Large intestine (tissue), 3 donors: ENCODE measurements around the gene CNGA3. TPM values are rescaled to one million over a fixed set of nuclear protein-coding genes. Genes with fewer than 3 reads are reported as not detected.

ENCODE experiments used
- DNase-seq, 2 donors: peaks; one replicate each; pipeline versions ENCODE4 v3.0.0 to v3.0.0-alpha.2; 2013
- H3K27ac ChIP-seq: one replicate; pipeline ENCODE4 v1.5.1; 2013; ENCODE audit warnings: low read length
- H3K27me3 ChIP-seq: 2 replicates; pipeline ENCODE4 v1.6.1; 2013; ENCODE audit warnings: low read length; ENCODE audit not compliant: control insufficient read depth, insufficient read depth
- H3K36me3 ChIP-seq: 2 replicates; pipeline ENCODE4 v1.6.1; 2013; ENCODE audit warnings: low read length; ENCODE audit not compliant: control insufficient read depth, insufficient read depth
- H3K4me1 ChIP-seq: one replicate; pipeline ENCODE4 v1.6.1; 2013; ENCODE audit warnings: low read length; ENCODE audit not compliant: control insufficient read depth, insufficient read depth
- H3K4me3 ChIP-seq: one replicate; pipeline ENCODE4 v1.5.1; 2013; ENCODE audit warnings: low read length
- H3K9me3 ChIP-seq: one replicate; pipeline ENCODE4 v1.6.1; 2013; ENCODE audit warnings: mild to moderate bottlenecking, low read depth, low read length, moderate library complexity; ENCODE audit not compliant: control insufficient read depth
- WGBS: methylation state at CpG from one replicate; pipeline ENCODE4 v1.1.5; 2013; ENCODE audit warnings: low lambda C conversion rate; ENCODE audit not compliant: insufficient coverage; 5-methylcytosine and 5-hydroxymethylcytosine counted together
- polyA plus RNA-seq: library from polyadenylated mRNA; unstranded; fragments of 120-200 nt; gene quantifications from one replicate; pipeline ENCODE4 v1.2.1, GENCODE V29; 2013

CNGA3 gene
- polyA plus RNA-seq, 1 donor = 2.3 TPM

DNA sequence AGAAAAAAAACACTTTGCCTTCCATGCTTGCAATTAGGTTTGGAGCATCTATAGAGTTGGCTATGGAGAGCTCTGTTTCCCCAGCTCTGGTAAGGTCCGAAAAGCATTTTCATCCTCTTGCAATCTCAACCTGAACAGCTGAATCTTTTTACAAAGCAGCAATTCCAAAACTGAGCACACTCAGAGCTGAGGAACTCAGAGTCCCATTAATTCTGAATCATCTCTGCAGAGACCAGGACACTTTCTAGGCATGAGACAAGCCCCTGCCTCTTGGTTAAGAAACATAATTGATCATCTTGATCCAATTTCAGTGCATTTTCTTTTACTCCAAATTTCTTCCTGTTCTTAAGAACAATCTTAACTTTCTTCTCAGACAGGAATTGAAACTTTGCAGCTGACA, 4.2 kb downstream of the CNGA3 start:
- Histone ChIP-seq H3K36me3 (no peaks in the 10 kb centered on the region), H3K4me3 (no peak overlapping the region), H3K9me3 (peaks cover 14% of the 10 kb centered on the region), H3K27ac (no peak overlapping the region), H3K4me1 (no peaks in the 10 kb centered on the region), H3K27me3 (peaks cover 57% of the 10 kb centered on the region)
- DNase-seq = no peak
- WGBS = no CpG with 5 or more reads among the region's 1 CpG

DNA sequence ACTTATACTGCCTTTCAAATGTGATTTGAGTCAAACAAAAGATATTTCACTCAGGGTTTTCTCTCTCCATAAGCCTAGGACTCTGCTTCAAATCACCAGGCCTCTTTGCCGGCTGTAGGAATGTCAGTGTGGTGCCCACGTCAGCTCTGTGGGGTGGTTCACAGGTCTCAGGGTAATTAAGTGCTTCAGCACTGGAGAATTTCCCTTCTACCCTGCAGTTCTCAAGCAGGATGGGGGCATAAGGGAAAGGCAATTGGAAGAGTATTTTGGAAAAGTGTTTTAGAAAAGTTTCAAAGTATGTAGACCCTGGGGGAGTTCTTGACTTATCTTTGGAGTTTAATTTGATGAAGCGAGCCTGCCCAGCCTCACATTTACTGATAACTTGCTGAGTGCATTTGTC, 9.6 kb downstream of the CNGA3 start:
- H3K4me1 ChIP-seq = no peaks in the 10 kb centered on the region
- no peak overlapping the region for H3K27ac ChIP-seq
- no peaks in the 10 kb centered on the region for H3K9me3 ChIP-seq
- no peak overlapping the region for H3K4me3 ChIP-seq
- peaks cover 16% of the 10 kb centered on the region for H3K27me3 ChIP-seq
- DNase-seq = no peak
- 100% methylated on average over 1 of the region's 3 CpGs for WGBS
- no peaks in the 10 kb centered on the region for H3K36me3 ChIP-seq

DNA sequence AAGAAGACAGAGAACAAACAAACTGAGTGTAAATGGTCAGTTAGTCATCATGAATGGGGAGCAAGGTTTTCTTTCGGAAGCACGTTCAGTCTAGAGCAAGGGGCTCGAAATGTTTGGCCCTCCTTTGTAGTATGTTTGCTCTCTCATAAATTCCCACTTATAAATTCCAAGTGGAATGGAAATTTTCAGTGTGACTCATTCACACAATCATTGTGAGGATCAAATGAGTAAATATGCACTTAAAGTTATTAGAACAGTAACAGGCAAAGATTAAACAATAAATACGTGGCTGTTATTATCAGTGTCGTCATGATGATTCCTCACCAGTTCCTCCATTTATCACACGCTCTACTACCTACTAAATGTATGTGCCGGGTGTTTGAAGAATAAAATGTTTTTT, 10.5 kb downstream of the CNGA3 start:
- H3K36me3 ChIP-seq = no peaks in the 10 kb centered on the region
- H3K4me1 ChIP-seq = no peaks in the 10 kb centered on the region
- no peaks in the 10 kb centered on the region for H3K9me3 ChIP-seq
- no peak overlapping the region for H3K27ac ChIP-seq
- no peak for DNase-seq
- peaks cover 14% of the 10 kb centered on the region for H3K27me3 ChIP-seq
- WGBS = 46% methylated on average over 3 of the region's 7 CpGs
- no peak overlapping the region for H3K4me3 ChIP-seq

DNA sequence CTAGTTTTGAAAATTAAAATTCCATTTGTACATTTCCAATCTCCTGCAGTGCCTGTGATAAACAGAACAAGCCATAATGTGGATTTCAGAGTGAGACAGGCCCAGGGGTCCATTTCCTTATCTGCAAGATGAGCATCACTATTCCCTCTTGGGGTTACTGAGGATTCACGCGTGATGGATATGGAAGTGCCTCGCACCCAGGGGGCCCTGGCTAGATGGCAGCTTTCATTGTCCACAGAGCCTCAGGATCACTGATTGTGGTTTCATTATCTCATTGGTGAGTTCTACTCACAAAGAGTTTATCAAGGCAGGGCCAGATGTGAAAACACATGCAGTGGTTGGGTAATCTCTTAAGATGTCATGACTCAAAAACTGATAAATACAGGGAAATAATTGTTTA, 11.6 kb downstream of the CNGA3 start:
- H3K27ac ChIP-seq = no peak overlapping the region

DNA sequence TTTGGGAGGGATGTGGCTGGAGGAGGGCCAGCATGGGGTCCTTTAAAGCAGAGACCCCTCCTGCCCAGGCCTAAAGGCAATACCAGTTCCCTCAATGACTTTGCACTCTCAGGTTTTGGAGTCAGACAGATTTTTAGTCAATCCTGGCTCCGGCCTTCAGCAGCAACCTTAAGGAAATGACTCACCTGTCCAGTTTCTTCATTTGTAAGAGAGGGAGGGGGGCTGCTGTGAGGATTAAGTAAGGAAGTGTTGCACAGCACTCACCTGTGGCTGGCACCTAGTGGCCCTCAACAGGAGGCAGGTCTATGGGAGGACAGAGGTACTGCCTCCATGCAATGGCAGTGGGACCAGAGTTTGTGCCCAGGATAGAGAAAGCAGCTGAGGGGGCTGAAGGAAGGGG, 13.7 kb downstream of the CNGA3 start:
- no CpG with 5 or more reads among the region's 1 CpG for WGBS
- DNase-seq = no peak
- Histone ChIP-seq H3K36me3 (no peaks in the 10 kb centered on the region), H3K4me1 (no peaks in the 10 kb centered on the region), H3K9me3 (no peaks in the 10 kb centered on the region), H3K27ac (no peak overlapping the region), H3K27me3 (peaks cover 14% of the 10 kb centered on the region), H3K4me3 (no peak overlapping the region)

More for the DNA sequence above, 11.6 kb downstream of the CNGA3 start:
- no CpG with 5 or more reads among the region's 3 CpGs for WGBS
- Histone ChIP-seq H3K9me3 (no peaks in the 10 kb centered on the region), H3K4me3 (no peak overlapping the region), H3K4me1 (no peaks in the 10 kb centered on the region), H3K27me3 (peaks cover 14% of the 10 kb centered on the region), H3K36me3 (no peaks in the 10 kb centered on the region)
- DNase-seq = no peak

DNA sequence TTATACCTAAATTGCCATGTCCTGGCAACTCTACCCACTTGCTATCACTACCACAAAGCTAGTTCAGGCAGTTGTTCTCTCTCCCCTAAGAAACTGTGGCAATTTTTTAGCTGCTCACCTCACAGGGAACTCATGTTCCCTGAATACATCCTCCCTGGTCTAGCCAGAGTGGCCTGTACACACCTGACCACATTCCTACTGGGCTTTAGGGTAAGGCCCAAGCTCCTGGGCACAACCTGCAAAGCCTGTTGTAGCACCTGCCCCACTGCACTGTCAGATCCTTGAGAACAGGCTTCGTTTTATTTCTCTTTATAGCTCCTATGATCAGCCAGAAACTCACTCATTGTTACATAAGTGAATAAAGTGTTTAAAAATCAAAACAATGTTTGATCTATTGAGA, 21.5 kb downstream of the CNGA3 start:
- no peak overlapping the region for H3K27ac ChIP-seq
- no CpG with 5 or more reads among the region's 1 CpG for WGBS
- H3K4me1 ChIP-seq = no peaks in the 10 kb centered on the region
- no peaks in the 10 kb centered on the region for H3K36me3 ChIP-seq
- H3K9me3 ChIP-seq = no peaks in the 10 kb centered on the region
- no peak overlapping the region for H3K4me3 ChIP-seq
- DNase-seq = no peak
- H3K27me3 ChIP-seq = no peaks in the 10 kb centered on the region

DNA sequence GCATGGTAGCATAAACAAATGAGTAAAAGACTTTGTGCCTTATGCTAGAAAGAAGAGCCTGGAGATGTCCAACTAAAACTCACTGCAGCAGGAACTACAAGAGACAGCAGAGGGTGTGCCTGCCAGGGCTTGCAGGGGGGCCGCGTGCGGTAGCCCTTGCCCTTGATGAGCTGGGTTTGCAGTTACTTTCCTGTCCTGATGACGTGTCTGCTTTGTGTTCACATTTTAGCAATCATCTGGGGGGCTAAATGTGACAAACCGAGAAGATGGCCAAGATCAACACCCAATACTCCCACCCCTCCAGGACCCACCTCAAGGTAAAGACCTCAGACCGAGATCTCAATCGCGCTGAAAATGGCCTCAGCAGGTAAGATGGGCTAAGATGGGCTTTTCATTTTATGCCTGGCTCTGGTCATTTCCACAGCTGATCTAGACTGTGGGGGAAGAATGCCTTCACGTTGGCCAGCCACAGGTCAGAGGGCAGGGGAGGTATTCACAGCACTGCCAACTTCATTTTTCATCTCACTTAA, 23.5 kb downstream of the CNGA3 start:
- no peak for DNase-seq
- Histone ChIP-seq H3K36me3 (no peaks in the 10 kb centered on the region), H3K9me3 (no peaks in the 10 kb centered on the region), H3K4me1 (no peaks in the 10 kb centered on the region), H3K27me3 (no peaks in the 10 kb centered on the region), H3K27ac (no peak overlapping the region), H3K4me3 (no peak overlapping the region)
- no CpG with 5 or more reads among the region's 9 CpGs for WGBS

DNA sequence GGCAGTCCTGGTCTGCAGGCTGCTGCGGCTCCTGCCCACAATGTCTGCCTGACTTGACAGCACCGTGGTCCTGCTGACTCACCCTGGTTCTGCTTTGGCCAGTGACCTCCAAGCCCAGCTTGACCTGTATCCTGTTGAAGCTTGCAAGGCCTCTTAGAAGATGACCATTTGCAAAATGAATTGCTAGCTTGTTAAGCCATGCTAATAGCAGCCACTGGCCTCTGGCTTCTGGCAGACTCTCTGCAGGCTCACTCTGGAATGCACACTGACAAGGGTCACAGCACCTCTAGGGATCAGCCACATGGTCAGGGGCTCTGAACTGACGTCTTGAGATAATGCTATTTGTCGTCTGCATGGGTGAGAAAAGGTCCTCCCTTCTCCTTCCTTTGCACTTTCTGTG, 25.9 kb downstream of the CNGA3 start:
- no CpG with 5 or more reads among the region's 4 CpGs for WGBS
- Histone ChIP-seq H3K27ac (no peak overlapping the region), H3K36me3 (no peaks in the 10 kb centered on the region), H3K4me1 (no peaks in the 10 kb centered on the region), H3K4me3 (no peak overlapping the region), H3K27me3 (peaks cover 3% of the 10 kb centered on the region), H3K9me3 (no peaks in the 10 kb centered on the region)
- DNase-seq = no peak

DNA sequence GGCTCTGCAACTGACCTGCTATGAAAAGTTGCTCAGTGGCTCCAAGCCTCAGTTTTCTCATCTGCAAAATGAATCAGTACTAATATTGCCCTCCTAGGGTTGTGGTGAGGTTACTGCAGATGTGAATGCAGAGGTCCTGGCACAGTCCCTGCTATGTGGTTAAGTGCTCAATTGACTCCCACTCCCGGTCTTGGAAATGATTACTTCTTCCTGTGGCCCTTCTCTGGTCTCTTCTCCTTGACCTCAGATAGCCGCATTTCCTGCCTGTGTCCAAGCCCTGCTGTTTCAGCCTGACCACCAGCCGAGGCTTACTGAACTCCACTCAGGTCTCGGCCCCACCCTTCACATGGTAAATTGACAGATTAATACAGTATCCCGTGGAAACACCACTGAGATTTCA, 26.3 kb downstream of the CNGA3 start:
- Histone ChIP-seq H3K27me3 (peaks cover 3% of the 10 kb centered on the region), H3K4me3 (no peak overlapping the region), H3K9me3 (no peaks in the 10 kb centered on the region), H3K36me3 (no peaks in the 10 kb centered on the region), H3K27ac (no peak overlapping the region), H3K4me1 (no peaks in the 10 kb centered on the region)
- 80% methylated on average over 1 of the region's 5 CpGs for WGBS
- no peak for DNase-seq

DNA sequence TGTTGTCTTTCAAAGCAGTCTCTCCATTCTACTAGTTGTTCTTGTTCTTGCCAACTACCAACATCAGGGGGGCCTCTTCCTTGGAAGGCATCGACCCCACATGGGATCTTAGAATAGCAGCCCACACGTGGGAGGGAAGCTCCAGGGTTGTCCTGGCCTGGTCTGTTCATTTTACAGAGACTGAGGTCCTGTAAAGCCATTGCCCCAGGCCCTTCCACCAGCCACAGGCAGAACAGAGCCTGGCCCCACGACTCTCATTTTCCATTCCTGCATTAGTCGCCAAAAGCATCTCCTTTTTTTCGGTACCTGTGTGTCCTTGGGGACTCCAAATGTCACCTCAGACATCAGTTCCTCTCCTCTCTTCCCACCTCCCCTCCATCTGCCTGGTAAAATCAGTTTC, 28.0 kb downstream of the CNGA3 start:
- H3K4me3 ChIP-seq = no peak overlapping the region
- H3K4me1 ChIP-seq = no peaks in the 10 kb centered on the region
- no CpG with 5 or more reads among the region's 5 CpGs for WGBS

DNA sequence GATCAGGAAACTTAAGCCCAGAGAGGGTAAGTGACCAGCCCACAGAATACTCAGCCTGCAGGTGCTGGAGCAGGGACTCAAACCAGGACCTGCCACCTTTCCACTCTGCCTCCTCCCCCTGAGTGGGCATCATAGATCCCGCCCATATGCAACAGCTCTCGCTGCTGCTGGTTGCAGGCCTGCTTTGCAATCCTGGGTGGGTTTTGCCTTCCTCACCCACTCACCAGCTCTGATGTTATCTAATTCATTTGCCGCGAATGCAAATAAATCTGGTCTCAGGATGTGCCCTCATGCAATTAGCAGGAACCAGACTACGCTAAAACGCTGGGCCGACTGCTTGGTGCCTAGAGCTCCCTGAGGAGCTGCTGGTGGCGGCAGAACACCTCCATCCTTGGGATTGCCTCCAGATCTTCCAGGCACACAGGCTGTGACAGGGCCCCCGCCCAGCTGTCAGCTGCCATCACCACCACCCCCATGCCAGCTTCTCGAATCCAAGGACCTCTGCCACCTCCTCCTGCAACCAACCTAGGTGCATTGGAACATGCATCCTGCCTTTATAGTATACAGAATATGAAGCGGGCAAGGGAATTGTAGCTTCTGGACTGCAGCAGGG, 28.8 kb downstream of the CNGA3 start:
- Histone ChIP-seq H3K36me3 (no peaks in the 10 kb centered on the region), H3K27ac (no peak overlapping the region), H3K27me3 (peaks cover 7% of the 10 kb centered on the region), H3K4me3 (no peak overlapping the region), H3K4me1 (no peaks in the 10 kb centered on the region), H3K9me3 (no peaks in the 10 kb centered on the region)
- no CpG with 5 or more reads among the region's 11 CpGs for WGBS
- peak in 1 of 2 donors; percentile 12 for DNase-seq

More for the DNA sequence above, 28.0 kb downstream of the CNGA3 start:
- H3K36me3 ChIP-seq = no peaks in the 10 kb centered on the region
- DNase-seq = no peak
- H3K27me3 ChIP-seq = peaks cover 7% of the 10 kb centered on the region
- H3K9me3 ChIP-seq = no peaks in the 10 kb centered on the region
- H3K27ac ChIP-seq = no peak overlapping the region
